Kidney epithelial cell (primary cell): ENCODE results near the gene ZCCHC14. TPM values are rescaled to one million over a fixed set of nuclear protein-coding genes. Genes with fewer than 3 reads are reported as not detected.

ENCODE experiments used
- DNase-seq: peaks from one replicate; pipeline ENCODE4 v3.0.0-alpha.2; 2010; ENCODE audit warnings: low read depth
- H3K27me3 ChIP-seq: 2 replicates; pipeline ENCODE4 v1.6.0; 2011; ENCODE audit warnings: low read length; ENCODE audit not compliant: control insufficient read depth, insufficient read depth
- H3K36me3 ChIP-seq: 2 replicates; pipeline ENCODE4 v1.5.1; 2011; ENCODE audit warnings: low read length; ENCODE audit not compliant: control insufficient read depth, insufficient read depth
- H3K4me3 ChIP-seq: 2 replicates; pipeline ENCODE4 v1.5.1; 2011; ENCODE audit warnings: low read depth, mild to moderate bottlenecking, control low read depth, low read length
- total RNA-seq: library from RNA; depleted of rRNA; stranded (reverse); fragments of >200 nt; gene quantifications from 2 replicates; pipeline ENCODE4 v1.2.3, GENCODE V29; 2015
- TF ChIP-seq, protein P1 (sequence below): IDR thresholded peaks from 2 replicates; pipeline ENCODE4 v1.5.1; 2011; ENCODE audit warnings: mild to moderate bottlenecking, moderate library complexity, low read length, control low read depth, inconsistent platforms; ENCODE audit not compliant: insufficient read depth, poor library complexity, severe bottlenecking

The ZCCHC14 gene
- total RNA-seq, 1 donor from 2014 or later, result 34.6 TPM

DNA sequence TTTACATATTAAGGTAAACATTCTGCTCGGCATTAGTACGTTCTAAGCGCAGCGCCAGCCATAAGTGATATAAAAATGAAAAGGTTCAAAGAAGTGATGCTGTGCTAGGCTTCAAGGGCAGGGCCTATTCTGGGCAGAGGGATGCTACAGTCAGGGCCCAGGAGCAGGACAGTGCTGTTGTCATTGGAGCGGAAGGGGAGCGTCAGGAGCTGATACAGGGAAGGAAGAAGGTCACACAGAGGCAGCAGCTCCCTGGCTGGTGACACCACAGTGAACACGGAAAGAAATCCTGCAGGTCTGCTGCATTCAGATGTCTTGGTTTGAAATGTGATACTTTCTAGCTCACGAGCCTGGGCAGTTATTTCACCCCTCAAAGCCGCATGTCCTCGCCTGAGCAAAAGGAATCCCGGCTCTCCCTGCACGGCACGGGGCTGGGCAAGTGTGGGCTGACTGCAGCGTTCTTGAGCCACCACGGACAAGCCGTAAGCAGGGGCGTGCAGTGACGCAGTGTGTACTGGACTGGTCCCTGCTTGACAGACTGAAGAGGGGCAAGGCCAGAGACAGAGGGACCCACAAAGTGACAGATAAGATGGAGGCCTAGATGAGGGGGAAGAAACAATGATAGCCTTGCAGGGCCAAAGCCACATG, 41.1 kb downstream of the ZCCHC14 start:
- TF ChIP-seq, protein P1, sequence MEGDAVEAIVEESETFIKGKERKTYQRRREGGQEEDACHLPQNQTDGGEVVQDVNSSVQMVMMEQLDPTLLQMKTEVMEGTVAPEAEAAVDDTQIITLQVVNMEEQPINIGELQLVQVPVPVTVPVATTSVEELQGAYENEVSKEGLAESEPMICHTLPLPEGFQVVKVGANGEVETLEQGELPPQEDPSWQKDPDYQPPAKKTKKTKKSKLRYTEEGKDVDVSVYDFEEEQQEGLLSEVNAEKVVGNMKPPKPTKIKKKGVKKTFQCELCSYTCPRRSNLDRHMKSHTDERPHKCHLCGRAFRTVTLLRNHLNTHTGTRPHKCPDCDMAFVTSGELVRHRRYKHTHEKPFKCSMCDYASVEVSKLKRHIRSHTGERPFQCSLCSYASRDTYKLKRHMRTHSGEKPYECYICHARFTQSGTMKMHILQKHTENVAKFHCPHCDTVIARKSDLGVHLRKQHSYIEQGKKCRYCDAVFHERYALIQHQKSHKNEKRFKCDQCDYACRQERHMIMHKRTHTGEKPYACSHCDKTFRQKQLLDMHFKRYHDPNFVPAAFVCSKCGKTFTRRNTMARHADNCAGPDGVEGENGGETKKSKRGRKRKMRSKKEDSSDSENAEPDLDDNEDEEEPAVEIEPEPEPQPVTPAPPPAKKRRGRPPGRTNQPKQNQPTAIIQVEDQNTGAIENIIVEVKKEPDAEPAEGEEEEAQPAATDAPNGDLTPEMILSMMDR, result no peak
- H3K4me3 ChIP-seq, result no peak overlapping the region
- DNase-seq, result no peak
- H3K36me3 ChIP-seq, result peaks cover 4% of the 10 kb centered on the region
- H3K27me3 ChIP-seq, result no peaks in the 10 kb centered on the region

DNA sequence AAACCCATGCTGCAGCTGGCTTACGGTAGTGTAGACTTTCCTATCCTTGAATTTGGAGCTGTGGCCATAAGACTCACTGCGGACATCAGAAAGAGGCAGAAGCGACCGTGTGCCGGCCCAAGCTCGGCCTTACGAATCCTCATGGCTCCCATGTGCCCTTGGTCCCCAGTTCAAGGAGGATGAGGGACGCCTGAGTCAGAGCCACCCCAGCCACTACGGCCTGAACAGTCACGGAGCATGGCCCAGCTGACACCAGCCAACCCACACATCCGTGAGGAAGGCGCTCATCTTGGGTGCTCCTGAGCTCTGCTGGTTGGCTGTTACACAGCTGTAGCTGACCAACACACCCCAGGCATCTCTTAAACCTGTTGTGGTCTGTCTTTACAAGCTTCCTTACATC, 44.0 kb downstream of the ZCCHC14 start:
- no peaks in the 10 kb centered on the region for H3K27me3 ChIP-seq
- no peak overlapping the region for H3K4me3 ChIP-seq
- no peak for DNase-seq
- peaks cover 4% of the 10 kb centered on the region for H3K36me3 ChIP-seq
- TF ChIP-seq, protein P1, result no peak

DNA sequence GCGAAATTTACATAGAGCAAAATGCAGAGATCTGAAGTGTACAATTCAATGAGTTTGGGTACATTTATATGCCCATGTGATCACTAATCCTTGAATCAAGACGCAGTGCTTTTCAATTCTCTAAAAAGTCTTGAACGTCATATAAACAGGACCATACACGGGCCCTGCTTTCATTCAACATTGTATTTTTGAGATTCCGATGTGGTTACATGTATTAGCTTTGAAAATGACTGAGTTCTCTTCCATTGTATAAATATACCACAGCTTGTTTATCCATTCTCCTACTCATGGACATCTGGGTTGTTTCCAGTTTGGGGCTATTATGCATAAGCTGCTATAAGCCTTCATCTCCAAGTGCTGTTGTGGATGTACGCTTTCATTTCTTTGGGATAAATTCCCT, 45.5 kb downstream of the ZCCHC14 start:
- Histone ChIP-seq H3K36me3 (peaks cover 3% of the 10 kb centered on the region), H3K27me3 (no peaks in the 10 kb centered on the region), H3K4me3 (no peak overlapping the region)
- TF ChIP-seq, protein P1, result no peak
- DNase-seq, result no peak

DNA sequence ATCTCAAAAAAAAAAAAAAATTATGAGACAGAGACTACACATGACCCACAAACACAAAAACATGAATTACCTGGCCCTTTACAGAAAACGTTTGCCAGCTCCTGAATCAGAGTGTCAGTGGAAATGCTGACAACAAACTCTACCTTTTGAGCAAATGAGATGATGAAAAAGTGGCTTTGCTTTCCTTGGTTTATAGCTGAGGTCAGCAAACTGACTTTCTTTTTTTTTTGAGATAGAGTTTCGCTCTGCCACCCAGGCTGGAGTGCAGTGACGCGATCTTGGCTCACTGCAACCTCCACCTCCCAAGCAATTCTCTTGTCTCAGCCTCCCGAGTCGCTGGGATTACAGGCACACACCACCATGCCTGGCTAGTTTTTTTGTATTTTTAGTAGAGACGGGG, 46.3 kb downstream of the ZCCHC14 start:
- no peaks in the 10 kb centered on the region for H3K27me3 ChIP-seq
- TF ChIP-seq, protein P1, result no peak
- no peak for DNase-seq
- H3K36me3 ChIP-seq, result peaks cover 3% of the 10 kb centered on the region
- no peak overlapping the region for H3K4me3 ChIP-seq

DNA sequence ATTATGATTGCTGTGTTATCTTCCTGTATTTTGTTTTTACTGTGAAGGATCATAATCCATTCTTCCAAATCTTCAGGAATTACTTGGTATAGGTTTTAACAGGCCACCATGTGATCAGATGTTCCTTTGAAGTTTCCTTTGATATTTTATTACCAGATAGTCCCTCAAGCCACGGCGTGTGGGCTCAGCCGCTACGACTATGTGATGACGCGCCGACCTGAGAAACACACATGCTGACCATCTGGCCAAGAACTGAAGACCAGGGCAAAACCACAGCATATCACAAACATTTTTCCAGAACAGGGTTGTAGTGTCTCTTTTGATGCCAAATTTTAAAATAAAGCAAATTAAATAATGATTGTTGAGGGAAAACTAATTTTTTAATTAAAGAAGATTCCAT, 47.3 kb downstream of the ZCCHC14 start:
- no peak for DNase-seq
- Histone ChIP-seq H3K4me3 (no peak overlapping the region), H3K27me3 (no peaks in the 10 kb centered on the region), H3K36me3 (peaks cover 3% of the 10 kb centered on the region)
- TF ChIP-seq, protein P1, result no peak

DNA sequence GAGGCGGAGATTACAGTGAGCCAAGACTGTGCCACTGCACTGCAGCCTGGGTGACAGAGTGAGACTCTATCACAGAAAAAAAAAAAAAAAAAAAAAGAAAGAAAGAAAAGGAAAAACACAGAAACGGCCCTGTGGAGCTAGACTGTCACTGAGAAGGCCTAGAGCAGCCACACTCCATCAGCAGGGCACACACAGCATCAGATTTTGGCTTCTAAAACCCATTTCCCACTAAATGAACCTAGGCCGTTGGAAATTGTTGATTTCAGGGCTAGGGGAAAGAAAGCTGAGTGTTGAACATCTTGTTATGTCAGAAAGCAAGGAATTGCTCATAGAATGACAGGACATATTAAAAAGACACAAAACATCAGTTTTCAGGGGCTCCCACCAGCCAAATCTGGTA, 48.9 kb downstream of the ZCCHC14 start:
- H3K4me3 ChIP-seq, result no peak overlapping the region
- peaks cover 3% of the 10 kb centered on the region for H3K36me3 ChIP-seq
- TF ChIP-seq, protein P1, result no peak
- no peak for DNase-seq
- H3K27me3 ChIP-seq, result no peaks in the 10 kb centered on the region
